ENCODE results near the gene CHMP1A. TPM values are rescaled to one million over a fixed set of nuclear protein-coding genes. Genes with fewer than 3 reads are reported as not detected.

Gene CHMP1A
- total and polyA plus RNA-seq, 2 of the 8 experiments (the other 6 are each of a cell fraction or from before 2014, with no cell fraction given): 64.4 to 75.8 TPM

GRCh38 chr16:89605186-89605970, 52.1 kb downstream of the CHMP1A start:
- H2BK5ac ChIP-seq (ENCODE audit: low read depth, low read length): no peak overlapping the region
- H3K4ac ChIP-seq (replicated peaks; ENCODE audit: insufficient read length, low read depth, low read length): no peak overlapping the region
- no peaks in the 10 kb centered on the region for H3K9me3 ChIP-seq (ENCODE audit: insufficient read depth in 2 of 2, low read depth in 1 of 2, low read length in 1 of 2)
- FAIRE-seq: no peak
- POLR2A ChIA-PET (ENCODE audit: partially characterized antibody): interaction anchor here (1.0 to 1.6 kb wide), 2 partner anchors 9 to 48 kb away, joined by 3 to 8 read pairs; no protein-coding TSS in a partner anchor
- no peak overlapping the region for H3K23ac ChIP-seq (ENCODE audit: insufficient read length)
- H4K20me1 ChIP-seq (replicated peaks in 1 of 2; ENCODE audit: control insufficient read depth in 1 of 2, insufficient read depth in 2 of 2, low read length in 2 of 2): peaks cover 0 to 5% of the 10 kb centered on the region in 2 experiments
- peak overlapping the region; percentile 54 for H4K91ac ChIP-seq (replicated peaks; ENCODE audit: insufficient read length, low read length)
- H3K36me3 ChIP-seq (ENCODE audit: control insufficient read depth in 2 of 4, insufficient read depth in 4 of 4, low read length in 3 of 4): no peaks in the 10 kb centered on the region
- H2BK20ac ChIP-seq (ENCODE audit: low read length): no peak overlapping the region
- no peak overlapping the region for H3K9ac ChIP-seq (replicated peaks in 1 of 4; ENCODE audit: extremely low read depth in 1 of 4, low read depth in 3 of 4, low read length in 3 of 4)
- H3K4me1 ChIP-seq (replicated peaks in 1 of 4; ENCODE audit: control insufficient read depth in 3 of 4, insufficient read depth in 4 of 4, low read length in 3 of 4): peaks cover 0 to 11% (median 9%) of the 10 kb centered on the region in 4 experiments; a peak in 5 of 7 replicates
- H2AFZ ChIP-seq (ENCODE audit: low read length): no peak overlapping the region
- H3K4me3 ChIP-seq (ENCODE audit: extremely low read depth in 1 of 4, insufficient read depth in 2 of 4, low read depth in 3 of 4, low read length in 4 of 4): no peak overlapping the region
- no peak overlapping the region; the same call in 1 of the 2 replicates for H3K18ac ChIP-seq (ENCODE audit: extremely low read depth, low read length)
- H3K27me3 ChIP-seq (replicated peaks in 1 of 4; ENCODE audit: control insufficient read depth in 3 of 4, extremely low read depth in 1 of 4, insufficient read depth in 3 of 4, low read length in 3 of 4): no peaks in the 10 kb centered on the region; a peak in 1 of 7 replicates
- WGBS, 2 experiments (ENCODE audit: extremely low coverage in 1 of 2, insufficient coverage in 1 of 2, insufficient read length in 1 of 2, insufficient replicate concordance in 2 of 2, low coverage in 1 of 2, low lambda C conversion rate in 2 of 2, missing lambda C conversion rate in 1 of 2): 94% methylated on average over 33 of the region's 34 CpGs; no CpG with 5 or more reads in 1 of the 2 experiments
- H3K4me2 ChIP-seq (ENCODE audit: insufficient read depth in 1 of 2, low read depth in 2 of 2, low read length in 2 of 2): no peak overlapping the region
- H4K8ac ChIP-seq (ENCODE audit: extremely low read depth, insufficient read depth, low read length): peak overlapping the region; percentile 79; the same call in 1 of the 2 replicates
- H3K56ac ChIP-seq (replicated peaks; ENCODE audit: insufficient read length, low read depth, low read length): peak overlapping the region; percentile 16
- peaks cover 2% of the 10 kb centered on the region for H3K23me2 ChIP-seq (ENCODE audit: low read depth, low read length)
- DNase-seq (ENCODE audit: low read depth in 1 of 2, low spot score in 2 of 2): no peak
- no peak overlapping the region for H2BK120ac ChIP-seq (replicated peaks; ENCODE audit: low read depth, low read length)
- no peak overlapping the region for H2BK15ac ChIP-seq (ENCODE audit: low read length)
- H3K27ac ChIP-seq (ENCODE audit: low read depth, low read length): no peak overlapping the region
- 0 out of 2 replicates have a peak overlapping the region, but pooled peaks have one; percentile 13 for H2AK5ac ChIP-seq (ENCODE audit: low read depth, low read length)
- CTCF ChIA-PET (ENCODE audit: partially characterized antibody): interaction anchor here (1.3 to 1.4 kb wide), 3 partner anchors 10 to 36 kb away, joined by 3 to 8 read pairs (median 5); no protein-coding TSS in a partner anchor
- H4K5ac ChIP-seq (ENCODE audit: insufficient read length, low read depth, low read length): no peak overlapping the region
- H3K79me2 ChIP-seq (ENCODE audit: control insufficient read depth in 1 of 2, insufficient read depth in 2 of 2, low read length in 2 of 2): no peaks in the 10 kb centered on the region
- H3K79me1 ChIP-seq (ENCODE audit: low read depth, low read length): no peaks in the 10 kb centered on the region
- H3K14ac ChIP-seq (ENCODE audit: insufficient read length): no peak overlapping the region
- H2BK12ac ChIP-seq (ENCODE audit: low read depth, low read length): no peak overlapping the region
- TF ChIP-seq CTCF (IDR thresholded peaks at IDR 0.05; ENCODE audit: control extremely low read depth in 1 of 3, insufficient read depth in 1 of 3, low read depth in 1 of 3, low read length in 3 of 3) (no peak), SAP30 (IDR thresholded peaks at IDR 0.05; ENCODE audit: insufficient read depth, insufficient replicate concordance, low read length) (no peak), RFX5 (IDR thresholded peaks at IDR 0.05; ENCODE audit: borderline replicate concordance, low read depth, low read length) (no peak)

Measured in H1 (cell line).